GM13976 (cell line): ENCODE measurements around the gene PADI6.

Source experiments
- DNase-seq: peaks from one replicate; pipeline ENCODE4 v3.0.0; 2012; ENCODE audit warnings: low spot score
- CTCF ChIP-seq: IDR thresholded peaks from 2 replicates; pipeline ENCODE4 v1.5.1; 2012; ENCODE audit warnings: borderline replicate concordance, mild to moderate bottlenecking; ENCODE audit not compliant: insufficient read depth; ENCODE audit errors: extremely low read depth, missing control alignments, control extremely low read depth
- in situ Hi-C: fragments of 300-500 bp; cut with MboI; formaldehyde crosslinking; loops from one replicate; pipeline ENCODE4 v1.12.0; 2022; ENCODE audit warnings: low sequenced_read_pairs, mixed read lengths, inconsistent platforms; ENCODE audit not compliant: unreplicated experiment

Gene PADI6

GRCh38 chr1:17441993-17442357 lies 70.0 kb downstream of the PADI6 start:
- in situ Hi-C loops = no loop called here
- no peak for TF ChIP-seq CTCF
- no peak for DNase-seq

GRCh38 chr1:17442841-17443240 lies 70.8 kb downstream of the PADI6 start:
- in situ Hi-C loops = no loop called here
- no peak for TF ChIP-seq CTCF
- DNase-seq = no peak

- no peak for DNase-seq
- in situ Hi-C loops = no loop called here
- TF ChIP-seq CTCF = no peak
These were observed 75.6 kb downstream of the PADI6 start for GRCh38 chr1:17447501-17447992.
